Measurements from ENCODE around the gene CFAP46. TPM values are rescaled to one million over a fixed set of nuclear protein-coding genes. Genes with fewer than 3 reads are reported as not detected.

Gene CFAP46
- under 0.01 TPM in 1 of 2 replicates, not detected in the other for total RNA-seq

GRCh38 chr10:132942101-132943057 lies at the start of gene CFAP46:
CFAP46 (minus strand) TSS chr10:132942570; CDS start chr10:132942484, 86 bp downstream.

GRCh38 chr10:132785723-132786475 lies 156.5 kb downstream of the CFAP46 start, which contains the start of gene NKX6-2:
NKX6-2 (minus strand) TSS chr10:132786147; CDS start chr10:132785948, 199 bp downstream.

Other genes with a start within 250 kb of the CFAP46 start
- gene NKX6-2, start 156.4 kb downstream of the CFAP46 start, total RNA-seq = not detected in 2 replicates
- gene ADGRA1, start 145.4 kb upstream of the CFAP46 start, total RNA-seq = not detected in 2 replicates
- under 0.01 and 0.66 TPM in 2 replicates for gene KNDC1, start 217.6 kb upstream of the CFAP46 start, total RNA-seq